ENCODE measurements around the gene TCEAL1.

- TF ChIP-seq CTCF (IDR thresholded peaks at IDR 0.05) (peak in 4 of 5 experiments; percentile 18 to 51 (median 40)), EP300 (IDR thresholded peaks at IDR 0.05) (peak in 1 of 2 donors; percentile 67)
Measured at GRCh38 chrX:103629318-103630170, 769 bp downstream of the TCEAL1 start.
